ENCODE results near the gene CNTLN. TPM values are rescaled to one million over a fixed set of nuclear protein-coding genes. Genes with fewer than 3 reads are reported as not detected.

CNTLN gene
- total and polyA plus RNA-seq, 9 of the 15 experiments (the other 6 are each of a cell fraction or from before 2014, with no cell fraction given): 0.08 TPM; not detected in 8

GRCh38 chr9:17216646-17217045, 81.8 kb downstream of the CNTLN start (continued):
- TF ChIP-seq ETS1 (conservative IDR thresholded peaks at IDR 0.05; ENCODE audit: control insufficient read depth, low read depth, low read length): no peak
- TF ChIP-seq ZNF512 (tag; IDR thresholded peaks at IDR 0.05): no peak
- no peak for TF ChIP-seq POLR2B (IDR thresholded peaks at IDR 0.05; ENCODE audit: low read depth, partially characterized antibody)
- no peak for TF ChIP-seq NFATC3 (IDR thresholded peaks at IDR 0.05)
- TF ChIP-seq ZNF740 (CRISPR knock-in tag; IDR thresholded peaks at IDR 0.05): no peak
- TF ChIP-seq ZNF740 (tag; IDR thresholded peaks at IDR 0.05): no peak
- no peak for TF ChIP-seq ATF1 (CRISPR knock-in tag; IDR thresholded peaks at IDR 0.05)
- TF ChIP-seq ATF1 (tag; IDR thresholded peaks at IDR 0.05): no peak
- TF ChIP-seq E2F3 (CRISPR knock-in tag; IDR thresholded peaks at IDR 0.05): no peak
- TF ChIP-seq PHB2 (IDR thresholded peaks at IDR 0.05; ENCODE audit: low read depth): no peak
- TF ChIP-seq ZNF699 (CRISPR knock-in tag; IDR thresholded peaks at IDR 0.05; ENCODE audit: insufficient replicate concordance): no peak
- no peak for TF ChIP-seq SMARCA5 (IDR thresholded peaks at IDR 0.05)
